Activated CD4-positive, CD25-positive, alpha-beta regulatory T cell (primary cell): ENCODE measurements around the gene ELOVL1.
A peak's percentile ranks its signal among the peaks of the same experiment; 100 is the strongest.

Source experiments
- DNase-seq, 4 experiments: peaks; one replicate each; lab custom pipeline; 2025; lab: John Stamatoyannopoulos, UW

Gene ELOVL1

DNA sequence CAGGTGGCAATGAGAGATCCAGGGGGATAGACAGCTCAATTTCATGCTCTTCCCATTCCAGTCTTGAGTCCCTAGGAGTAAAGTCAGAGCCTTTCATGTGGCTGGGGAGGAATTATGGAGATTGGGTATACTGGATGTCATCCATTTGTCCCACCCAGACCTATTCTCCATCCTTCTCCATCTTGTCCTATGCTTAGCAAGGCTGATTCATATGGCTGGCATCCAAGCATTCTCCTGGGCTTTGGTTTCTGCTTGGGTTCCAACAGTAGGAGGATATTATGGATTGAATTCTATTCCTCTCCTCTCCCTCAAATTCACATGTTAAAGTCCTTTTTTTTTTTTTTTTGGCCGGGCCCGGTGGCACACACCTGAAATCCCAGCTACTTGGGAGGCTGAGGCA lies 12.9 kb downstream of the ELOVL1 start:
- DNase-seq: no peak

DNA sequence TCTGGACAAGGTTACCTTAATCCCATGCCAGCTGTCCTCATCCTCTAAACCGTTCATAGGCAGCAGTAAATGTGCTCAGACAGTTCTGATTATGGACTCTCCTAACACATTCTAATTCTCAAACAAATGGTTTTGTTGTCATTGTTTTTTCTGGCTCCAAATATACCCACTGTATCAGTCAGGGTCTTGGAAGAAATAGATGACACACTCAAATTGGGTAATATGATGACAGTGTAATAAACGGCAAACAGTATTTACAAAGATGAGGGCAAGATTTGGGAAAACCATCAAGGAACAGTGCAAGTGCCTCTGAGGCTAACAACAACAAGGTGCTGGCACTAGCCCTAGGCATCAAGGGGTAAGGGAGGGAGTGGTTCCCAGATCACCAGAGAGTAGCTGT lies 13.3 kb downstream of the ELOVL1 start:
- no peak for DNase-seq

DNA sequence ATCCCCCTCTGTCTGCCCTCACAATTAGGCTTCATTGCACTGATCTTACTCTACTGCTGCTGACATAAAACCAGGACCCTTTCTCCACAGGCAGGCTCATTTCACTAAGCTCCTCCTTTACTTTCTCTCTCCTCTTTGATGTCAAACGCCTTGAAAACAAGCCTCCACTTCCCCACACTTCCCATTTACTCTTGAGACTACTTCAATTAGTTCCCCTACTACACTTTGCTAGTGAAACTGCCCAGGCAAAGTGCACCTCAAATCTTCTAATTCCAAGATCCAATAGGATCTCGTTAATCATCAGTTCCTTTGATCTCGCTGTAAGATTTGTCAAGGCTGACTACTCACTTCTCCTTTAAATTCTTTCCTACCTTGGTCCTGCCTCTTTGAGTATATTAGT lies 14.9 kb downstream of the ELOVL1 start:
- no peak for DNase-seq

DNA sequence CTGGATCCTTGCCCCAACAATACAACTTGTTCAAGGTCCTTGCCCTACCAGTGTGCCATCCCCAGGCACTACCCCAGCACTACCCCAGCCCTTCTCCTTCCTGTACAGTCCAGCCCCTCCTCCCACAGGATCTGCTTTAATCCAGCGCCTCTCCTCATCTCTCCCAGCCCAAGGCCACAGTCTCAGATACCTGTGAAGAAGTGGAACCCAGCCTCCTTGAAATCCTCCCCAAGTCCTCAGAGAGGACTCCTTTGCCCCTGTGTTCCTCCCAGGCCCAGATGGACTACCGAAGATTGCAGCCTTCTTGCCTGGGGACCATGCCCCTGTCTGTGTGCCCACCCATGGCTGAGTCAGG lies 15.5 kb downstream of the ELOVL1 start:
- DNase-seq: no peak

DNA sequence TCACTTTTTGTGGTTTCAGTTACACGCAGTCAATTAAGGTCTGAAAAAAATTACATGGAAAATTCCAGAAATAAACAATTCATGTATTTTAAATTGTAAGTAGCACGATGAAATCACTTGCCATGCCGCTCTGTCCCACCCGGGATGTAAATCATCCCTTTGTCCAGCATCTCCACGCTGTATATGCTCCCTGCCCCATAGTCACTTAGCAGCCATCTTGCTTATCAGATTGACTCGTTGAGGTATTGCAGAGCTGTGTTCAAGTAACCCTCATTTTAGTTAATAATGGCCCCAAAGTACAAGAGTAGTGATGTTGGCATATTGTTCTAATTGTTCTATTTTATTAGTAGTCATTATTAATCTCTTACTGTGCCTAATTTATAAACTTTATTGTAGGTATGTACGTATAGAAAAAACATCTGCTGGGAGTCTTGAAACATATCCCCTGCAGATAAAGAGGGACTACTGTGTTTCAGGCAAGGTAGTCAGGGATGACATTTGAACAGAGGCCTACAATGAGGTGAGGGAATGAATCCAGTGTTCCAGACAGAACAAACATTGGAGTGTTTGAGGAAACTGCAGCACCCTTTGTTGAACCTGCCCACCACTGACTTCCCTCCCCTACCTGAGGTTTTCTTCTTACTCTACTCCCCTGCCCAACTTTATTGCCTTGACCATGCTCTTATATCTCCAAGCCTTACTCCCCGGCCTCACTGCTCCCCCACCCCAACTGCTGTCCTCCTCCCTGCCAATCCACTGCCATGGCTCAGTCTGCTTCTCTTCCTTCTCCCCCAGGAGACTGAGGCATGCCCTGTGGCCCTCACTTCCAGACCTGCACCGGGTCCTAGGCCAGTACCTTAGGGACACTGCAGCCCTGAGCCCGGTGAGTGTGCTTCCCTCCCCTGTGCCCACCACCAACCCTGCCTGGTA lies 16.1 kb downstream of the ELOVL1 start:
- DNase-seq: no peak

DNA sequence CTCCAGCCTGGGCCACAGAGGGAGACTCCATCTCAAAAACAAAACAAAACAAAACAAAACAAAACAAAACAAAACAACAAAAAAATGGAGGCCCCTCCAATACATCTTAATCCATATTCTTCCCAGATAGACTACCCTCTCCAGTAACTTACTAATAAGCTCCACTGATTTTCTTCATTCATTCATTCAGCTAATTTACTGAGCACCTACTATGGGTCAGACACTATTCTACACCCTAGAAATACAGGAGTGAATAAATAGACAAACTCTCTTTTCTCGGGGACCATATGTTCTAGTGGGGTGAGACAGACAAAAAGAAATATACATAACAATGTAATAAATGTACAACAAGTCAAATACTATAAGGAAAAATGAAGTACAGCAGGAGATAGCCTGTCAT lies 16.8 kb downstream of the ELOVL1 start:
- no peak for DNase-seq

DNA sequence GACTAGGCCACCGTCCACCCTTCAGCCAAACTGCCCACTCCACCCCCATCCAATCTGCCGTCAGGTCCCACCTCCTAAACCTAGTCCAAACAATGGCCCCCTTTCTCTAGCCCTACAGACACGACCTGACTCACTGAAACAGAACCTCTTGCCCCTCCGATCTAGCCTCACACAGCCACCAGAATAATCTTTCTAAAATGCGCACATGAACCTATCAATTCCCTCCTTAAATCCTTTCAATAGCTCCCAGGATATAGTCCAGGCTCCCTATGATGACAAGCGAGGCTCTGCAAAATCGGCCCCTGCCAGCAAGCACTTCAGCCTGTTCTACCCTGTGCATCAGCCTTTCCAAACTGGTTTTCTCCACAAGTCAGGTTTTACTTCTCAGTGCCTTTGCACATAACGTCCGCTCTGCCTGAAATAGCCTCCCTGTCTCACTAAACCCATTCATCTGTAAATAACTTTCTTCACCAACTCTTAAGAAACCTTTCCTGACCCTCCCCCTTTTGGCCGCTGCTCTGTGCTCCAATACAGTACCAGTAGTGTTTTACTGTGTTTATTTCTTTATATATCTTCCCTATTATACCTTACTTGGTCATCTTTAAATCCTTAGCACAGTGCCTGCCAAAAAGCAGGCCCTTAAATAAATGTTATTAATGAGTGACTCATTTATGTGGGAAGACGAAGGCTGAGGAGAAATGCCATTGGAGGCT lies 18.1 kb downstream of the ELOVL1 start:
- DNase-seq: no peak

DNA sequence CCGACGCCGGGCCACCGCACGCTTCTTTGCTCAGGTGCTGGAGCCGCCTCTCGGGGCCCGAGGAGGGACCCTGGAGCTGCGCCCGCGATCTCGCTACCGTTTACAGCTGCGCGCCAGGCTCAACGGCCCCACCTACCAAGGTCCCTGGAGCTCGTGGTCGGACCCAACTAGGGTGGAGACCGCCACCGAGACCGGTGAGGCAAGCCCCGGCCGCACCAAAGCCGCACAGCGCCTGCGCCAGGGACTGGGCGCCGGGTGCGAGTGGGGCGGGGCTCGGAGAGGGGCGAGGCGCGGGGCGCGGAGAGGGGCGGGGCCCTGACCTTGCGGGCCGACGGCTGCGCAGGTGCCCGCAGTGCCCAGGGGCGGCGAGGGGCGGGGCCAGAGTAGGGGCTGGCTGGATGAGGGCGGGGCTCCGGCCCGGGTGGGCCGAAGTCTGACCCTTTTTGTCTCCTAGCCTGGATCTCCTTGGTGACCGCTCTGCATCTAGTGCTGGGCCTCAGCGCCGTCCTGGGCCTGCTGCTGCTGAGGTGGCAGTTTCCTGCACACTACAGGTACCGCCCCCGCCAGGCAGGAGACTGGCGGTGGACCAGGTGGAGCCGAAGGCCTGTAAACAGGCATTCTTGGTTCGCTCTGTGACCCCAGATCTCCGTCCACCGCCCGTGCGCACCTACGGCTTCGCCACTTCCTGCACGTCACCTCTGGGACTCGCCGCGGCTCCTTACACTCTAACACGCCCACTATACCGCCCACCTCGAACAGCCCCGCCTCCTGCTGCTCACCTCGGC lies 18.8 kb downstream of the ELOVL1 start:
- DNase-seq: peak in 1 of 4 experiments; percentile 23

DNA sequence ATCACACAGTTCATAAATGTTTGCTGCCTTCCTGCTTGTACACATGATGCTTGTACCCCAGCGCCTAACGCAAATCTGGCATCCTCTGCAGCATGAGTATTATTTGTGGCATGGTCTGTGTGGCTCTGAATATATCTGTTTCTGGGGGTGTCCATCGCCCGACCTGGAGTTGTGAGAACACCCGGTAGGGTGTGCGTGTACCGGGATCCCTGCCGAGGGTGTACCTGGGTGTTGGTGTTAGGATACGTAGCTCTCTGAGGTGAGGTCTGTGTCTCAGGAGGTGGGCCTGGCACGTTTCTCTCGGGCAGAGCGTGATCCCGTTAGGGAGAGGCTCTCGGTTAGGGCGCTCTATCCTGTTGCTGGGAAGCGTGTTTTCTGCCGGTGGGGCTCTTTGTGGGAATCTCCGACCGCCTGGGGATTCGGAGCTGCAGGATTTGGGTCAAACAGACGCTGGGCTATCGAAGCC lies 19.4 kb downstream of the ELOVL1 start:
- no peak for DNase-seq

DNA sequence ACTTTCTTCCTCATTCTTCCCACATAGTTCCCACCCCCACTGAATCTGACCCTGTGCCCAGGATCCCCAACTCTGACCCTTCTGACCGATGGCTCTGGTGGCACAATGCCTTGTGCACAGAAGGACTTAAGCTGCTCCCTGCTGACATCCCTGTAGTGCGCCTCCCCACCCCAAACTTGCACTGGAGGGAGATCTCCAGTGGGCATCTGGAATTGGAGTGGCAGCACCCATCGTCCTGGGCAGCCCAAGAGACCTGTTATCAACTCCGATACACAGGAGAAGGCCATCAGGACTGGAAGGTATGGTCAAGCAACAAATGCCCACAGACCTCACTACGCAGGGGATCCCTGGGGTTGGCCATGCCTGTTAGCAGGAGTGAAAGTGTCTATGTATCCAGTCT lies 21.2 kb downstream of the ELOVL1 start:
- DNase-seq: no peak

DNA sequence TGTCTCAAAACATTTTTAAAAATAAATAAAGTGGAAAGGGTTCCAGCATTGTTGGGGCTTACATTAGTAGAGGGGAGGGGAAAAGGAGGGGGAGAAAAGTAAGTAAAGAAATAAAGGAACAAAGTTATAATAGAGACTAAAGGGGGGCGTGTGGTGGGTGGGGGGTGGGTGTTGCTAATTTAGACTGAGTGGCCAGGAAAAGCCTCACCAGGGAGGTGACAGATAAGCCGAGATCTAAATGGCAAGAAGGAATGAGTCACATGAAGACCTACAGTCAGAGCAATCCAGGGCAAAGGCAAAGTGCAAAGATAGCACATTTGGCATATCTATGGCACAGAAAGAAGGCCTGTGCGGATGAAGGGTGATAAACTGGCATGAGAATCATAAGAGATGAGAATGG lies 22.7 kb downstream of the ELOVL1 start:
- no peak for DNase-seq

DNA sequence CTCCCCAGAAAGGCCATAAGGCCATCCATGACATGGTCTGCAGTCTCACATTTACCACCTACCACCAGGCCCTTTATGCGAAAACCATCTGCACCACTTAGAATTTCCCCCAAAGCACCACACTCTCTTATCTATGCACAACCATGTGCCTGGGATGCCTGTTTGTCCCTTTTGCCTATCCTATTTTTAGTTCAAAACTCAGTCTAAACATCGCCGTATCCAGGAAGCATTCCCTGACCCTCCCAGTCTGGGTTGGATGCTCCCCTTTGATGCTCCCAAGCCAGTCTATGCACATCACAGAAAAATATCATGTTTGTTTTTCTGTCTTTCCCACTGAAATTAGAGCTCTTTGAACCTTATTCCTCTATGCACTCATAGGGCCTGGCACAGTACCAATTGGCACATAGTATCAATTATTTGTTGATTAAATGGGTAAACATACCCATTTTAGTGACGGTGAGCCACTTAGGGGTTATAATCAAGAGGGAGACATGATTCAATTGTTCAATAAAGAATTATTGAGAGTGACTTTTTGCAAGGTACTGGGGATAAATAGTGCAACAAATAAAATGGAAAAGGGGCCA lies 23.5 kb downstream of the ELOVL1 start:
- no peak for DNase-seq

DNA sequence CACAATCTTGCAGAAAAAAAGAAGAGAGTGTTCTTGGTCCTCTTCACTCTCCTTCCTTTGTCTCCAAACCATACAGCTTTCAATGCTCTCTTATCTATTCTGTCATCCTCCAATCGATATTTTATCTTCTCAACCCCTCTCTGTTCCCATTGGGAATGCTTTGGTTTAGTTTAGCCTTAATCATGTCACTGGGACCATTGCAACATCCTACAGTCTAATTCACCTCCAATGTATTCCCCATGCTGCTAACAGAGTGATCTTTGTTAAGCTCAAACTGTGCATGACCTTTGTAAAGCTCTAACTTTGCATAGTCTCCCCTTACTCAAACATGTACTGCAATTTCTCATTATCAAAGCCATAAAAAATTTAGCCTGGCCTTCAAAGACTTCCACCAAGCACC lies 27.3 kb downstream of the ELOVL1 start:
- DNase-seq: no peak

DNA sequence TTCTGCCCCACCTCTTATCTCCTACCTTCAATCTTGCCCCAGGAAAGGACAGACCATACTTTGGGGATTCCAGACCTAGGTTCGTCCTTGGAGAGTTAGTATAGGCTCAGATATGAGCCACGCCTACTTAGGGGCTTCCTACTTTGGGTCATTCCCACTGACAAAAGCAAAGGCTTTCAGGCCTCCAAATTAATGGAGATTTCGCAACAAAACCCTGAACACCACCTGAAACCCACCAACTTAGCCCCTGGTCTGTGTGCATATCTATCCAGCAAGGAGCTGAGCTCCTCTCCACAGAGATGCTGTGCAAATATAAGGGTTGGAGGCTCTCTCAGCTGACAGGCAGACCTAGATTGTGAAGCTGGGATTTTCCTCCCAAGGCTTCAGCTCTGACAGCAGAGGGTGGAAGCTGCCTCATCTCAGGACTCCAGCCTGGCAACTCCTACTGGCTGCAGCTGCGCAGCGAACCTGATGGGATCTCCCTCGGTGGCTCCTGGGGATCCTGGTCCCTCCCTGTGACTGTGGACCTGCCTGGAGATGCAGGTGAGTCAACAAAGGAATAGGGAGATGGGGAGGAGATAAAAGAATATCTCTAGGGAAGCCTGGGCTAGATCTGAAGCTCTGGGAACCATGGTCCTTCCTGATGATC lies 28.1 kb downstream of the ELOVL1 start:
- no peak for DNase-seq

DNA sequence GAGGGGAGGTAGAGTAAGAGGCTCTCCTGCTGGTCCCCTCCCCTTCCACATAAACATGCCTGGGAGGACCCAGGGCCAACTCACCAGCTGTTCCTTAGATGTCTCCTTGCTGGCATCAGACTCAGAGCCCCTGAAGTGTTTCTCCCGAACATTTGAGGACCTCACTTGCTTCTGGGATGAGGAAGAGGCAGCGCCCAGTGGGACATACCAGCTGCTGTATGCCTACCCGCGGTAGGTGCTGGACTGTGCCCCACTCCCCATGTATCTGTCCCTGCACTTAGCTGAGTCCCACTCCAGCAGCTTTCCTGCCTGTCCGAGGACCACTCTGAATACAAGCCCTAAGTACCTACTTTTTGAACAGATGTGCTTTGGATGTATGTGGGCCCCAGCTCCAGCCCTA lies 29.8 kb downstream of the ELOVL1 start:
- DNase-seq: no peak

DNA sequence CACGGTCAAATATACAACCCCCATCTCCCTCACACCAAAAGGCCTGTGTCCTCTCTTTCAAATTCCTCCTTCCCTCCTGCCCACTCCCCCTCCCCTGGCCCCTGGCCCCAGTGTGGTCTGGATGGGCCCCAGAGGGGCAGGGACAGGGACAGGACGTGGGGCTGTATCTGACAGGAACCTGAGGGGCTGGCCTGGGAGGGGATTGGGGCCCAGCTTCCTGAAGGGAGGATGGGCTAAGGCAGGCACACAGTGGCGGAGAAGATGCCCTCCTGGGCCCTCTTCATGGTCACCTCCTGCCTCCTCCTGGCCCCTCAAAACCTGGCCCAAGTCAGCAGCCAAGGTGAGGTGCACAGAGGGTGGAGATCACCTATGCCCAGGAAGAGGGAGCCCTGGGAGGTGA lies 30.2 kb downstream of the ELOVL1 start, which contains the start of gene MPL:
TSS of gene MPL (plus strand) at position 231 of the 400 bp plus-strand sequence. CDS start at position 262, 31 bp downstream.
- DNase-seq: no peak

DNA sequence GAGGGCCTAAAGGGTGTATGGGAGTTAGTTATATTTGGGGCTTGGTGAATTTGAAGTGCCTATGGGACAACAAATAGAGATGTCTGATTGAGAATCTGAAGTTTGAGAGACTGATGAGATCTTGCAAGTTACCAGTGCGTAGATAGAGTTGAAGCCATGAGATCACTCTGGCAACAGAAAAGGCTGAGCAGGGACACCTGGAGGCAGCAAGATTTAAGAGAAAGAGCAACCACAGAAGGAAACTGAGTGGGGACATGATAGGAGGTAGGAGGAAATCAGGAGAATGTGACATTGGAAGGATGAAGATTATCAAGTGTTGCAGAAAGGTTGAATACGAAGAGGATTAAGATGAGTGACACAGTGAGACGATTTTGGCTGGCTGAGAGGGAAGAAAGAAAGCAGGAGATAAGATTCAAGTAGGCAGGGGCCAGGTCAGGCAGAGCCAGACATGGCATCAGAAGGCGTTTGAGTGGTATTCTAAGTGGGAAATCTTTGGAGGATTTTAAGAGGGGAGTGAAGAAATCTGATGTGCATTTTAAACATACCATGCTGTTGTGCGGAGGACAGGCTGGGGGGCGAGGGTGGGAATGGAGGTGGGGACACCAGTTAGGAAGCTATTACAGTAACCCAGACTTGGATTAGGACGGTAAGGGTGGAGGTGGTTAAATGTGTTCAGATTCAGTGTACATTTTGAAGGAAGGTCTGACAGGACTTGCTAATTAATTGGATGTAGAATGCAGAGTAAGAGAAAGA lies 33.2 kb downstream of the ELOVL1 start:
- no peak for DNase-seq

DNA sequence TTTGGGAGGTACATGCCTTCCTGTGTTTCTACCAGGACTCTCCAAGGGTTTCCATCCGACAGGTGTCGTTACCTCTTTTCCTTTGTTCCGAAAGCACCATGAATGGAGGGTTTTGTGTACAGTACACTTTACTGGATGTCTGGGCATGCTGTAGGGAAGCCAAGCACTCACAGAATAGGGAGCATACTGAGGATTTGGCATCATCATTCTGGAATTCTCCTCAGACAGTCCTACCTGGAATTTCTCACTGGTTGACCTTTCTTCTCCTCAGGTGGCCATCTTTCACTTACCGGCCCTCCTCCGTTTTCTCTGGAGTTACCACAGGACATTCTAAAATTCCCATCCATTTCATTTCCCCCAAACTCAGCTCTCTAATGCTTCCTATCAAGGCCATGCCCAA lies 36.1 kb downstream of the ELOVL1 start:
- DNase-seq: no peak

DNA sequence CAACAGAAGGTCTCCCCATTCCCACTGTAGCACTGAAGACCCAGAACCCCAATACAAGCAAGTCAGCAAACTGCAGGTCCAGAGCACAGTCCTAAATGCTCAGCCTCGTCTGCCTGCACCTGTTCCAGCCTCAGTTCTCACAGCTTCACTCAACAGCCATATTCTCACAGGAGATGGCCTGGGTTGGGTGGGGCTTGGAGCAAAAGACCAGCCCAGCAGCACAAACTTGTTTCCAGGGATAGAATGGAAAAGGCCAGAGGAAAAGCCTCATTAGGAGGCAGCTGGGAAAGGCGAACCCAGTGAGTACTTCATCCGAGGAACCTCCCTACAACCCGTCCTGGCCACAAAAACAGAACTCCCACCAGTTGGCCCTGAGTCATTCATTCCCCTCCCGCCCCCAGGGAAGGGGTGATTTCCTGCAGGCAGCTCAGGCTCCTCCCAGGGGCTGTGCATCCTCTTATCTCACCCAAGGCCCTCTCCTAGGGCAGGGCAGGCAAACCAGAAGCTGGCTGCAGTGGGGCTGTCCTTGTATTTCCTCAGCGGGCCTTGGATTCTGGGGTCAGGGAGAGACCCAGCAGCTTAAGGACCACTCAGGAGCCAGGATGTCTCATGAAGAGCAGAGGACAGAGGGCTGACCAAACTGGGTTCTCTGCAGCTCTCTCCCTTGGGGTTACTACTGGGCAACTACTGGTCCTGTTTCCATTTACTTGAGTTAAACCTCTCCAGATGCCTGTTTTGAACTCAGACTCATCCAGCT lies 37.6 kb downstream of the ELOVL1 start:
- DNase-seq: no peak
